Spleen (tissue), 11 donors: Measurements from ENCODE around the gene CAMTA2. TPM values are rescaled to one million over a fixed set of nuclear protein-coding genes. Genes with fewer than 3 reads are reported as not detected.

Experiments
- microRNA-seq, 3 donors: library from miRNA; unstranded; fragments of <30 nt; microRNA quantifications; one replicate each; pipeline versions ENCODE4 to v1.1.0, GENCODE V29; 2019 to 2020
- polyA plus RNA-seq, 3 donors: library from polyadenylated mRNA; stranded (reverse); fragments of 200-250 nt; gene quantifications; one replicate each; pipeline ENCODE4 v1.2.1, GENCODE V29; 2013
- small RNA-seq, 4 donors: library from RNA; depleted of rRNA; stranded (forward); fragments of <200 nt; gene quantifications; one replicate each; pipeline ENCODE3, GENCODE V24; 2016
- total RNA-seq, 7 donors: library from RNA; depleted of rRNA in 3 of 7; stranded (reverse); fragments of >200 nt in 3 of 7; fragmentation: NEBNext Ultra II Directional in 4 of 7; extraction: Animal tissue kit (Norgen Biotek cat#: 25700) in 4 of 7; gene quantifications; one replicate each; pipeline versions ENCODE4 v1.1.0 to v1.2.1, GENCODE V29; 2016 to 2021
- donor health status: healthy with polysubstance abuse.
- donor health status: DM: no; HTN: no; CAD: no; lungs with moderate emphysema.
- donor health status: DM: no; HTN: no; CAD: no.
- donor health status: Bipolar disorder and iron deficiency.
- donor health status: healthy.
- donor health status: DM: no; HTN: no; CAD: no.
- donor health status: DM: yes; HTN: yes; CAD: no.

The CAMTA2 gene
- total and polyA plus RNA-seq, 10 donors = 21.3 to 79.8 (median 50.5) TPM

Small RNA genes within 50 kb of the gene (microRNA-seq; reads per million reads assigned to microRNA genes)
- 0 to 0.35 (median 0.28) reads per million in 3 donors for gene MIR6864
- gene MIR6865 = 0.28 to 1.1 (median 1.1) reads per million in 3 donors

Small RNA genes within 50 kb of the gene (small RNA-seq; reads per million reads assigned to genes)
- gene MIR6864 (0 to 0.08 (median 0) reads per million in 4 donors), gene MIR6865 (0 to 0.14 (median 0.03) reads per million in 4 donors)

Other genes starting within 250 kb of the CAMTA2 start
- gene ZMYND15, start 247.8 kb downstream of the CAMTA2 start, total RNA-seq = 10 to 100 TPM in 1 of 7 donors, 1 to 10 TPM in 6; 3.8 to 11.5 (median 5.2) TPM
- 1 to 10 TPM; 1.8 to 3.1 (median 2.2) TPM for gene ZMYND15, start 247.8 kb downstream of the CAMTA2 start, polyA plus RNA-seq
- 100 to 1,000 TPM in 1 of 7 donors, 10 to 100 TPM in 6; 45.5 to 104 (median 70.5) TPM for gene CXCL16, start 247.7 kb downstream of the CAMTA2 start, total RNA-seq
- 10 to 100 TPM; 11.5 to 29.0 (median 17.2) TPM for gene CXCL16, start 247.7 kb downstream of the CAMTA2 start, polyA plus RNA-seq
- gene TM4SF5, start 215.8 kb downstream of the CAMTA2 start, total RNA-seq = not detected
- gene TM4SF5, start 215.8 kb downstream of the CAMTA2 start, polyA plus RNA-seq = not detected
- 10 to 100 TPM in 5 of 7 donors, 1 to 10 TPM in 2; 5.8 to 74.3 (median 16.5) TPM for gene VMO1, start 201.3 kb downstream of the CAMTA2 start, total RNA-seq
- 10 to 100 TPM in 1 of 3 donors, 1 to 10 TPM in 2; 5.0 to 10.9 (median 8.4) TPM for gene VMO1, start 201.3 kb downstream of the CAMTA2 start, polyA plus RNA-seq
- not detected for gene GLTPD2, start 198.7 kb downstream of the CAMTA2 start, total RNA-seq
- gene GLTPD2, start 198.7 kb downstream of the CAMTA2 start, polyA plus RNA-seq = under 1 TPM in 1 of 3 donors, not detected in 2; 0.06 TPM
- gene PSMB6, start 191.5 kb downstream of the CAMTA2 start, total RNA-seq = 100 to 1,000 TPM in 1 of 7 donors, 10 to 100 TPM in 6; 72.9 to 143 (median 84.0) TPM
- 100 to 1,000 TPM; 106 to 161 (median 124) TPM for gene PSMB6, start 191.5 kb downstream of the CAMTA2 start, polyA plus RNA-seq
- 10 to 100 TPM; 19.5 to 42.0 (median 37.4) TPM for gene PLD2, start 180.5 kb downstream of the CAMTA2 start, total RNA-seq
- gene PLD2, start 180.5 kb downstream of the CAMTA2 start, polyA plus RNA-seq = 10 to 100 TPM in 2 of 3 donors, 1 to 10 TPM in 1; 6.0 to 14.1 (median 13.6) TPM
- gene MINK1, start 154.3 kb downstream of the CAMTA2 start, total RNA-seq = 100 to 1,000 TPM in 3 of 7 donors, 10 to 100 TPM in 4; 59.9 to 129 (median 92.2) TPM
- 10 to 100 TPM; 15.9 to 52.4 (median 28.4) TPM for gene MINK1, start 154.3 kb downstream of the CAMTA2 start, polyA plus RNA-seq
- gene C17orf107, start 88.1 kb downstream of the CAMTA2 start, total RNA-seq = 1 to 10 TPM; 1.6 to 4.1 (median 2.6) TPM
- gene C17orf107, start 88.1 kb downstream of the CAMTA2 start, polyA plus RNA-seq = under 1 TPM; 0.15 to 0.70 (median 0.26) TPM
- gene CHRNE, start 84.6 kb downstream of the CAMTA2 start, total RNA-seq = 1 to 10 TPM in 4 of 7 donors, under 1 TPM in 3; 0.33 to 3.0 (median 1.9) TPM
- 1 to 10 TPM; 1.2 to 1.4 (median 1.3) TPM for gene CHRNE, start 84.6 kb downstream of the CAMTA2 start, polyA plus RNA-seq
- 1 to 10 TPM; 1.8 to 6.1 (median 3.0) TPM for gene GP1BA, start 55.4 kb downstream of the CAMTA2 start, total RNA-seq
- 1 to 10 TPM; 2.0 to 2.9 (median 2.8) TPM for gene GP1BA, start 55.4 kb downstream of the CAMTA2 start, polyA plus RNA-seq
- 10 to 100 TPM; 37.2 to 61.0 (median 42.9) TPM for gene SLC25A11, start 47.6 kb downstream of the CAMTA2 start, total RNA-seq
- gene SLC25A11, start 47.6 kb downstream of the CAMTA2 start, polyA plus RNA-seq = 10 to 100 TPM; 22.1 to 52.6 (median 32.3) TPM
- 100 to 1,000 TPM in 1 of 7 donors, 10 to 100 TPM in 6; 57.6 to 109 (median 78.6) TPM for gene RNF167, start 47.4 kb downstream of the CAMTA2 start, total RNA-seq
- 100 to 1,000 TPM in 2 of 3 donors, 10 to 100 TPM in 1; 96.4 to 146 (median 129) TPM for gene RNF167, start 47.4 kb downstream of the CAMTA2 start, polyA plus RNA-seq
- gene PFN1, start 39.1 kb downstream of the CAMTA2 start, total RNA-seq = 1,000 to 10,000 TPM in 1 of 7 donors, 100 to 1,000 TPM in 6; 605 to 1,090 (median 842) TPM
- gene PFN1, start 39.1 kb downstream of the CAMTA2 start, polyA plus RNA-seq = 1,000 to 10,000 TPM in 1 of 3 donors, 100 to 1,000 TPM in 2; 663 to 1,039 (median 970) TPM
- gene ENO3, start 36.6 kb downstream of the CAMTA2 start, total RNA-seq = 10 to 100 TPM in 2 of 7 donors, 1 to 10 TPM in 5; 3.1 to 16.0 (median 8.8) TPM
- 10 to 100 TPM; 13.8 to 23.4 (median 15.4) TPM for gene ENO3, start 36.6 kb downstream of the CAMTA2 start, polyA plus RNA-seq
- gene SPAG7, start 19.9 kb downstream of the CAMTA2 start, total RNA-seq = 10 to 100 TPM; 34.8 to 62.3 (median 47.8) TPM
- 10 to 100 TPM; 73.6 to 89.1 (median 87.9) TPM for gene SPAG7, start 19.9 kb downstream of the CAMTA2 start, polyA plus RNA-seq
- gene INCA1, start 9.8 kb upstream of the CAMTA2 start, total RNA-seq = 1 to 10 TPM; 1.1 to 2.1 (median 1.6) TPM
- gene INCA1, start 9.8 kb upstream of the CAMTA2 start, polyA plus RNA-seq = 1 to 10 TPM; 2.4 to 5.8 (median 3.2) TPM
- 100 to 1,000 TPM in 2 of 7 donors, 10 to 100 TPM in 5; 47.5 to 141 (median 79.7) TPM for gene KIF1C, start 10.3 kb upstream of the CAMTA2 start, total RNA-seq
- 10 to 100 TPM; 11.9 to 41.4 (median 12.0) TPM for gene KIF1C, start 10.3 kb upstream of the CAMTA2 start, polyA plus RNA-seq
- gene SLC52A1, start 47.8 kb upstream of the CAMTA2 start, total RNA-seq = 1 to 10 TPM in 1 of 7 donors, under 1 TPM in 6; 0.34 to 2.0 (median 0.72) TPM
- gene SLC52A1, start 47.8 kb upstream of the CAMTA2 start, polyA plus RNA-seq = under 1 TPM; 0.06 to 0.19 (median 0.11) TPM
- 10 to 100 TPM in 2 of 7 donors, 1 to 10 TPM in 5; 6.4 to 10.4 (median 9.0) TPM for gene ZFP3, start 90.8 kb upstream of the CAMTA2 start, total RNA-seq
- 1 to 10 TPM; 2.8 to 3.6 (median 3.2) TPM for gene ZFP3, start 90.8 kb upstream of the CAMTA2 start, polyA plus RNA-seq
- 10 to 100 TPM in 4 of 7 donors, 1 to 10 TPM in 3; 5.6 to 11.4 (median 10.6) TPM for gene ZNF232, start 124.2 kb upstream of the CAMTA2 start, total RNA-seq
- gene ZNF232, start 124.2 kb upstream of the CAMTA2 start, polyA plus RNA-seq = 10 to 100 TPM in 1 of 3 donors, 1 to 10 TPM in 2; 8.1 to 10.3 (median 9.0) TPM
- under 1 TPM in 6 of 7 donors, not detected in 1; 0.09 to 0.37 (median 0.24) TPM for gene USP6, start 128.4 kb upstream of the CAMTA2 start, total RNA-seq
- under 1 TPM; 0.03 to 0.09 (median 0.08) TPM for gene USP6, start 128.4 kb upstream of the CAMTA2 start, polyA plus RNA-seq
- 10 to 100 TPM; 11.3 to 28.4 (median 15.6) TPM for gene ZNF594, start 204.2 kb upstream of the CAMTA2 start, total RNA-seq
- 1 to 10 TPM; 2.4 to 3.1 (median 2.5) TPM for gene ZNF594, start 204.2 kb upstream of the CAMTA2 start, polyA plus RNA-seq
- gene SCIMP, start 247.2 kb upstream of the CAMTA2 start, total RNA-seq = 100 to 1,000 TPM in 1 of 7 donors, 10 to 100 TPM in 6; 68.0 to 102 (median 84.5) TPM
- 10 to 100 TPM; 18.9 to 55.0 (median 28.9) TPM for gene SCIMP, start 247.2 kb upstream of the CAMTA2 start, polyA plus RNA-seq